Left ventricle myocardium inferior (tissue), 1 donor: ENCODE results near the gene PNLDC1. TPM values are rescaled to one million over a fixed set of nuclear protein-coding genes. Genes with fewer than 3 reads are reported as not detected.

ENCODE experiments used
- DNase-seq: peaks from one replicate; pipeline ENCODE4 v3.0.0-alpha.2; 2020
- H3K27ac ChIP-seq: fragments of 200-600 bp; replicated peaks from 2 replicates; pipeline ENCODE4 v1.8.0; 2021
- H3K27me3 ChIP-seq: fragments of 200-600 bp; 2 replicates; pipeline ENCODE4 v1.8.0; 2021; ENCODE audit warnings: low read depth
- H3K36me3 ChIP-seq: fragments of 200-600 bp; 2 replicates; pipeline ENCODE4 v1.8.0; 2021
- H3K4me1 ChIP-seq: fragments of 200-600 bp; 2 replicates; pipeline ENCODE4 v1.8.0; 2021
- H3K4me3 ChIP-seq: fragments of 200-600 bp; 2 replicates; pipeline ENCODE4 v1.8.0; 2021; ENCODE audit warnings: mild to moderate bottlenecking, moderate library complexity
- H3K9me3 ChIP-seq: fragments of 200-600 bp; replicated peaks from 2 replicates; pipeline ENCODE4 v1.8.0; 2021
- intact Hi-C: fragments of 100-400 bp; cut with micrococcal nuclease; formaldehyde crosslinking; loops from one replicate; pipeline ENCODE4 v1.11.0; 2022
- total RNA-seq: library from RNA; stranded (reverse); fragmentation: NEBNext Ultra II Directional; extraction: Animal tissue kit (Norgen Biotek cat#: 25700); gene quantifications from one replicate; pipeline ENCODE4 v1.2.1, GENCODE V29; 2021
- TF ChIP-seq, protein P1 (sequence below): fragments of 200-600 bp; IDR thresholded peaks from 2 replicates; pipeline ENCODE4 v1.8.0; 2021; ENCODE audit warnings: antibody characterized with exemption, mild to moderate bottlenecking, borderline replicate concordance
- donor health status: DM: no; HTN: yes; CAD: no; lungs with severe emphysema.

PNLDC1 gene
- total RNA-seq, 1 donor from 2014 or later, result 0.33 TPM

- intact Hi-C loops, result no loop called here
- H3K27ac ChIP-seq, result no peak overlapping the region
Observed at GRCh38 chr6:159831373-159831679, 31.2 kb downstream of the PNLDC1 start.

GRCh38 chr6:159832946-159833345 lies 32.9 kb downstream of the PNLDC1 start:
- intact Hi-C loops, result no loop called here
- TF ChIP-seq, protein P1, sequence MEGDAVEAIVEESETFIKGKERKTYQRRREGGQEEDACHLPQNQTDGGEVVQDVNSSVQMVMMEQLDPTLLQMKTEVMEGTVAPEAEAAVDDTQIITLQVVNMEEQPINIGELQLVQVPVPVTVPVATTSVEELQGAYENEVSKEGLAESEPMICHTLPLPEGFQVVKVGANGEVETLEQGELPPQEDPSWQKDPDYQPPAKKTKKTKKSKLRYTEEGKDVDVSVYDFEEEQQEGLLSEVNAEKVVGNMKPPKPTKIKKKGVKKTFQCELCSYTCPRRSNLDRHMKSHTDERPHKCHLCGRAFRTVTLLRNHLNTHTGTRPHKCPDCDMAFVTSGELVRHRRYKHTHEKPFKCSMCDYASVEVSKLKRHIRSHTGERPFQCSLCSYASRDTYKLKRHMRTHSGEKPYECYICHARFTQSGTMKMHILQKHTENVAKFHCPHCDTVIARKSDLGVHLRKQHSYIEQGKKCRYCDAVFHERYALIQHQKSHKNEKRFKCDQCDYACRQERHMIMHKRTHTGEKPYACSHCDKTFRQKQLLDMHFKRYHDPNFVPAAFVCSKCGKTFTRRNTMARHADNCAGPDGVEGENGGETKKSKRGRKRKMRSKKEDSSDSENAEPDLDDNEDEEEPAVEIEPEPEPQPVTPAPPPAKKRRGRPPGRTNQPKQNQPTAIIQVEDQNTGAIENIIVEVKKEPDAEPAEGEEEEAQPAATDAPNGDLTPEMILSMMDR, result no peak
- H3K9me3 ChIP-seq, result no peaks in the 10 kb centered on the region
- H3K4me3 ChIP-seq, result no peak overlapping the region
- peaks cover 30% of the 10 kb centered on the region for H3K4me1 ChIP-seq
- H3K36me3 ChIP-seq, result no peaks in the 10 kb centered on the region
- H3K27ac ChIP-seq, result peak overlapping the region; percentile 12
- DNase-seq, result no peak
- peaks cover 14% of the 10 kb centered on the region for H3K27me3 ChIP-seq

More at GRCh38 chr6:159831373-159831679, 31.2 kb downstream of the PNLDC1 start:
- Histone ChIP-seq H3K36me3 (no peaks in the 10 kb centered on the region), H3K4me3 (no peak overlapping the region), H3K27me3 (peaks cover 14% of the 10 kb centered on the region), H3K9me3 (no peaks in the 10 kb centered on the region), H3K4me1 (peaks cover 23% of the 10 kb centered on the region)
- no peak for DNase-seq
- TF ChIP-seq, protein P1, result no peak

GRCh38 chr6:159833556-159833955 lies 33.5 kb downstream of the PNLDC1 start:
- intact Hi-C loops, result no loop called here
- TF ChIP-seq, protein P1, result no peak

DNA sequence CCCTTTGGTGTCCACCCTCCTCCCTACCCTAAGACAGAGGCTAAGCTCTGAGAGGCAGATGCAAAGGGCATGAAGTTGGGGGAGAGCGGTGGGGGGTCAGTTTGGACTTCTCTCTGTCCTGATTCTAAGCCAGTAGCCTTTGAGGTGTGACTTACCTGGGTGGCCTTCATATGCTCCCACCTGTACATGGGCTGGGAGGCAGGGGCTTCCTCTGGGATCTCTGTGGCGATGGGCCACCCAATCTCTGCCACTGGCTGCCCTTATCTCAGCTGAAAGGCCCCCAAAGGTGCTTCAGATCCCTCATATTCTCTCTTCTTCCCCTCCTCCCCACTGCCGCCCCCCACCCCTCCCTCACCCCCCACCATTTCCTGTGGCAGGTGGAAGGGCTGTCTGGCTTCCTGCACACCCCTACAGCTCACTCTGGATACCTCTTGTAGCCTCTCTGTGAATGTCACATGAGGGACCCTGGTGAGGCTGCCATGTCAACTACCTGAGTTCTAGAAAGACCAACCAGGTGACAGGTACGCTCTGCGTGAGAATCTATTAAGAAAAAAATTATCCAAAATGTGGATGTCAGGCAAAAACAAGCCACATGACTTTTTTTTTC lies 34.0 kb downstream of the PNLDC1 start:
- intact Hi-C loops, result no loop called here
- TF ChIP-seq, protein P1, result no peak
- no peak overlapping the region for H3K4me3 ChIP-seq

More at GRCh38 chr6:159833556-159833955, 33.5 kb downstream of the PNLDC1 start:
- H3K27ac ChIP-seq, result peak overlapping the region; percentile 12
- no peaks in the 10 kb centered on the region for H3K36me3 ChIP-seq
- H3K4me3 ChIP-seq, result no peak overlapping the region
- DNase-seq, result no peak
- H3K4me1 ChIP-seq, result peaks cover 30% of the 10 kb centered on the region
- peaks cover 14% of the 10 kb centered on the region for H3K27me3 ChIP-seq
- H3K9me3 ChIP-seq, result no peaks in the 10 kb centered on the region

DNA sequence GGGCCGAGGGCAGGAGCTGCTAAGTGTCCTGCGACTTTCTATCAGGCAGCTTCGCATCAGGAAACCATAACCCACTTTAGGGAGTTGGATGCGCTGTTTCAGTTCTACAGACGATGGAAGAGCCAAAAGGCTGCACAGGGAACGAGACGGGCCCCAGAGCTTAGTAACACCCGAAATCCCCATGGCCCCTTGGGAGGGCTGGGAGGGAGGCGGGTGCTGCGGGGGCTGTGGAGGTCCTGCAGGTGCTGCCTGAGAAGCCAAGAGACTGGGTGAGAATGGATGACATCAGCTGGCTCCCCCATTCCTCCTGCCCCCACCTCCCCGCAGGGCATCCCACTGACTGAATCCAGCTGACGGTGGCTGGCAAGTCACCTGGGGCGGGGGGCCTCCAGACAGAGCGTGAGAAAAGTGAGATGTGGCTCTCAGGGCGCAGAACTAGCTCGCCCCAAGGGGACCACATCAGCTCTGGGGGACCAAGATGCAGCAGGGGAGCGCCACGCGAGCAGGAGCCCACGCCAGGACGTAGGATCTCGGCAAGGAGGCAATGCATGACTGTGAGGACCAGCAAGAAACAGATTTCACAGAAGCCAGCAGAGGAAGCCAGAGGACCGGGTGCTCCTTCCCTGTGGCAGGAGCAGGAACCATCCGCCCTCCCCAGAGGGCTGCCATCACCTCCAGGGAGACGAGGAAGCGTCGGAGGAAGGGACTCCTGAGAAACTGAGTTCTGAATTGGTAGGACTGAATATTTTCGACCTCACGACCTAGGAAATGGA lies 36.8 kb downstream of the PNLDC1 start:
- TF ChIP-seq, protein P1, result no peak
- peak overlapping the region; percentile 35 for H3K4me3 ChIP-seq
- DNase-seq, result peak; percentile 34
- intact Hi-C loops, result no loop called here
- peaks cover 25% of the 10 kb centered on the region for H3K4me1 ChIP-seq
- H3K36me3 ChIP-seq, result no peaks in the 10 kb centered on the region
- H3K27ac ChIP-seq, result peak overlapping the region; percentile 73
- H3K9me3 ChIP-seq, result no peaks in the 10 kb centered on the region
- no peaks in the 10 kb centered on the region for H3K27me3 ChIP-seq

More for the DNA sequence above, 34.0 kb downstream of the PNLDC1 start:
- H3K27ac ChIP-seq, result peak overlapping the region; percentile 12
- peaks cover 30% of the 10 kb centered on the region for H3K4me1 ChIP-seq
- DNase-seq, result no peak
- no peaks in the 10 kb centered on the region for H3K9me3 ChIP-seq
- H3K27me3 ChIP-seq, result peaks cover 14% of the 10 kb centered on the region
- no peaks in the 10 kb centered on the region for H3K36me3 ChIP-seq
